T-cell (primary cell): ENCODE measurements around the gene SUGCT. TPM values are rescaled to one million over a fixed set of nuclear protein-coding genes. Genes with fewer than 3 reads are reported as not detected.
"Not testable (repeated sequence)": the region's sequence is repeated elsewhere in the genome, so short reads cannot be mapped to it uniquely, and the experiment has no call there.

Experiments used
- ATAC-seq, 4 experiments: fragments of 200-7000 bp in 3 of 4; fragments of 150-1000 bp in 1 of 4; cut with Tn5 transposase; replicated peaks in 1 of 4; 1 replicate in 3 of 4; 2 replicates in 1 of 4; pipeline ENCODE4 v1.10.0; 2021; ENCODE audit warnings: moderate library complexity in 3 of 4, mild to moderate bottlenecking in 2 of 4, moderate number of reproducible peaks in 1 of 4
- CTCF ChIA-PET, 2 donors: fragments of 300-600 bp; sonication (Branson Sonifier 250); formaldehyde crosslinking; loops; one replicate each; lab custom pipeline; 2022; ENCODE audit warnings: antibody characterized with exemption in 2 of 2; lab: Charles Lee
- POLR2A ChIA-PET, 2 donors: fragments of 300-600 bp; sonication (Branson Sonifier 250); formaldehyde crosslinking; loops; one replicate each; lab custom pipeline; 2022; ENCODE audit warnings: antibody characterized with exemption in 2 of 2; lab: Charles Lee
- DNase-seq, 35 experiments: peaks; one replicate each; pipeline versions ENCODE4 v3.0.0 to v3.0.0-alpha.2; 2013 to 2023
- H3K27ac ChIP-seq: one replicate; pipeline ENCODE4 v1.5.1; 2013; ENCODE audit warnings: low read length
- H3K27me3 ChIP-seq, 2 experiments: replicated peaks in 1 of 2; 1 replicate in 1 of 2; 2 replicates in 1 of 2; pipeline versions ENCODE4 v1.6.1 to v1.7.0; 2013; ENCODE audit warnings: low read length in 1 of 2, mixed read lengths in 1 of 2; ENCODE audit not compliant: control insufficient read depth in 2 of 2, insufficient read depth in 2 of 2; ENCODE audit errors: extremely low read depth in 1 of 2
- H3K36me3 ChIP-seq, 2 donors: 1 replicate in 1 of 2; 2 replicates in 1 of 2; pipeline versions ENCODE4 v1.6.1 to v1.7.0; 2013; ENCODE audit warnings: low read length in 1 of 2; ENCODE audit not compliant: control insufficient read depth in 2 of 2, insufficient read depth in 1 of 2; ENCODE audit errors: extremely low read depth in 1 of 2
- H3K4me1 ChIP-seq, 2 experiments: 1 replicate in 1 of 2; 2 replicates in 1 of 2; pipeline versions ENCODE4 v1.6.1 to v1.7.0; 2013; ENCODE audit warnings: low read length in 2 of 2, mixed read lengths in 1 of 2; ENCODE audit not compliant: insufficient read depth in 2 of 2, control insufficient read depth in 1 of 2; ENCODE audit errors: extremely low read depth in 1 of 2
- H3K4me3 ChIP-seq, 2 donors: 1 replicate in 1 of 2; 2 replicates in 1 of 2; pipeline versions ENCODE4 v1.5.1 to v1.7.0; 2013; ENCODE audit warnings: mild to moderate bottlenecking in 2 of 2, low read length in 1 of 2, moderate library complexity in 1 of 2; ENCODE audit not compliant: control insufficient read depth in 1 of 2; ENCODE audit errors: extremely low read depth in 1 of 2
- H3K9me3 ChIP-seq: 2 replicates; pipeline ENCODE4 v1.7.0; 2013
- H3K27ac Mint-ChIP-seq, 2 donors: one replicate each; pipeline ENCODE4 v1.8.0; 2020 to 2021; ENCODE audit warnings: mild to moderate bottlenecking in 2 of 2, mixed read lengths in 2 of 2
- H3K27me3 Mint-ChIP-seq, 2 donors: one replicate each; pipeline ENCODE4 v1.8.0; 2021 to 2022; ENCODE audit warnings: mixed read lengths in 2 of 2
- H3K36me3 Mint-ChIP-seq: one replicate; pipeline ENCODE4 v1.8.0; 2021; ENCODE audit warnings: mixed read lengths
- H3K4me1 Mint-ChIP-seq, 3 donors: one replicate each; pipeline ENCODE4 v1.8.0; 2020 to 2022; ENCODE audit warnings: mixed read lengths in 3 of 3, mild to moderate bottlenecking in 1 of 3
- H3K4me3 Mint-ChIP-seq, 3 donors: one replicate each; pipeline ENCODE4 v1.8.0; 2020 to 2022; ENCODE audit warnings: mild to moderate bottlenecking in 3 of 3, mixed read lengths in 3 of 3, moderate library complexity in 3 of 3
- H3K9me3 Mint-ChIP-seq, 3 donors: one replicate each; pipeline ENCODE4 v1.8.0; 2020 to 2022; ENCODE audit warnings: mixed read lengths in 3 of 3
- WGBS: methylation state at CpG from one replicate; pipeline ENCODE4 v1.1.5; 2013; ENCODE audit warnings: missing lambda C conversion rate; ENCODE audit not compliant: insufficient coverage; 5-methylcytosine and 5-hydroxymethylcytosine counted together
- total RNA-seq, 35 experiments: library from RNA in 6 of 35; stranded (reverse) in 6 of 35; fragments of 120-200 nt in 1 of 35; gene quantifications; one replicate each; pipeline versions ENCODE4 v1.2.1 to v1.2.4 and lab custom pipeline; 2013 to 2026

The SUGCT gene
- total RNA-seq, 5 donors from 2014 or later (not counting 1 experiment from before 2014, with no cell fraction given) = 1.3 to 3.1 (median 2.3) TPM

DNA sequence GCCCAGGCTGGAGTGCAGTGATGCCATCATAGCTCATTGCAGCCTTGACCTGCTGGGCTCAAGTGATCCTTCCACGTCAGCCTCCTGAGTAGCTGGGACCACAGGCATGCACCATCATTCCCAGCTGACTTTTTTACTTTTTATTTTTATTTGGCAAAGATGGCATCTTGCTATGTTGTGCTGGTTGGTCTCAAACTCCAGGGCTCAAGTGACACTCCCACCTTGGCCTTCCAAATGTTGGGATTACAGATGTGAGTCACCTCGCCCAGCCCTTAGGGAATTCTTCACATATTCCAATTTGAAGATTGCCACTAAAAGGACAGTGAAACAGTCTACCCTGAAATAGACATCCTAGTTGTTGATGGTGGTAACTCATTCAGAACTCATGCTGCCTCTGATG lies 27.7 kb downstream of the SUGCT start:
- no peak overlapping the region for H3K27ac Mint-ChIP-seq
- no peaks in the 10 kb centered on the region for H3K36me3 ChIP-seq
- no peaks in the 10 kb centered on the region for H3K9me3 Mint-ChIP-seq
- H3K36me3 Mint-ChIP-seq = no peaks in the 10 kb centered on the region
- H3K4me3 Mint-ChIP-seq = no peak overlapping the region
- no peaks in the 10 kb centered on the region for H3K4me1 Mint-ChIP-seq
- H3K27me3 ChIP-seq = peaks cover 0 to 3% of the 10 kb centered on the region in 2 experiments
- H3K27ac ChIP-seq = no peak overlapping the region
- H3K4me3 ChIP-seq = no peak overlapping the region
- no peak for ATAC-seq
- ChIA-PET POLR2A (no interaction called here), CTCF (interaction anchor here in 1 of 2 donors (0.5 kb wide), 1 partner anchor 506 kb away, joined by 3 read pairs; no protein-coding TSS in a partner anchor)
- no peak for DNase-seq
- no CpG with 5 or more reads among the region's 2 CpGs for WGBS
- H3K4me1 ChIP-seq = no peaks in the 10 kb centered on the region
- H3K27me3 Mint-ChIP-seq = peaks cover 0 to 4% of the 10 kb centered on the region in 2 donors
- H3K9me3 ChIP-seq = no peaks in the 10 kb centered on the region

DNA sequence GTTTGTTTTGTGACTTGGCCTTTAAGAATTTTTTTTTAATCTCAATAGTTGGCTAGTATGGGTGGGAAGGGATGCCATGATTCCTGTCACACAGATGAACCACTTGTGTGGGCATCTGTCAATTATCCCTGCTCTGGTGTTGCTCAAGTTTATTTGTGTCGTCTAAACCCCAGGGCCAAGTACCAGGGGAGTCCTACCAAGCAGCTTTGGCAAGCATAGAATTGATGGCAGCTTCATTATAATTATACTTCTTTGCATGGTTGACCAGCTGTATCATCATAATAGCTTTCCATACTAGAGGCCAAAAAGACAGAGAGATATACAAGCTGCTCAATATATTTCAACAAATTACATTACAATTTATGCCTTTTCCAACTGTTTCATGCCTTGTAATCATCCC lies 30.4 kb downstream of the SUGCT start:
- CTCF ChIA-PET = no interaction called here
- Histone ChIP-seq H3K4me1 (no peaks in the 10 kb centered on the region), H3K4me3 (no peak overlapping the region), H3K9me3 (no peaks in the 10 kb centered on the region), H3K27ac (no peak overlapping the region), H3K27me3 (peaks cover 0 to 3% of the 10 kb centered on the region in 2 experiments), H3K36me3 (no peaks in the 10 kb centered on the region)
- Mint-ChIP-seq H3K4me3 (no peak overlapping the region), H3K9me3 (no peaks in the 10 kb centered on the region), H3K27me3 (peaks cover 0 to 6% of the 10 kb centered on the region in 2 donors), H3K4me1 (no peaks in the 10 kb centered on the region), H3K27ac (no peak overlapping the region), H3K36me3 (no peaks in the 10 kb centered on the region)
- POLR2A ChIA-PET = no interaction called here
- 67% methylated on average over 1 of the region's 1 CpG for WGBS
- DNase-seq (no peak), ATAC-seq (no peak)

DNA sequence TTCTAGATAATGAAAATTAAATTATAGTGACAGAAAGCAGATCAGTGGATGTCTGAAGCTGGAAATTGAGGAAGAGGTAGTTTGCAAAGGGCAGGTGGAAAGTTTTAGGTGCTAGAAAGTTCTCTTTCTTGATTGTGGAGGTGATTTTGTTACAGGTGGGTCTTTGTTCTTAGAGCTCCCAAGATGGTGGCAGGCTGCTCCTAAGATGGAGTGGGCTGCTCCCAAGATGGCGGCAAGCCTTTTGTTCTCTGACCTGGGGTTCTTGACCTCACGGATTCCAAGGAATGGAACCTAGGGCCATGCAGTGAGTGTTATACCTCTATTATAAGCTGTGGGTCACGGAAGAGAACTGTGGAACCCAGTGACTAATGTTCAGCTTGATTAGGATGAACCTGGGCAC lies 32.5 kb downstream of the SUGCT start:
- Mint-ChIP-seq H3K36me3 (no peaks in the 10 kb centered on the region), H3K27me3 (peaks cover 9 to 10% of the 10 kb centered on the region in 2 donors), H3K9me3 (no peaks in the 10 kb centered on the region), H3K4me3 (no peak overlapping the region), H3K27ac (no peak overlapping the region), H3K4me1 (no peaks in the 10 kb centered on the region)
- CTCF ChIA-PET = no interaction called here
- DNase-seq = no peak
- no peaks in the 10 kb centered on the region for H3K4me1 ChIP-seq
- no peak overlapping the region for H3K27ac ChIP-seq
- WGBS = 92% methylated on average over 3 of the region's 3 CpGs
- H3K4me3 ChIP-seq = no peak overlapping the region
- POLR2A ChIA-PET = no interaction called here
- peaks cover 0 to 3% of the 10 kb centered on the region in 2 experiments for H3K27me3 ChIP-seq
- H3K36me3 ChIP-seq = no peaks in the 10 kb centered on the region
- no peaks in the 10 kb centered on the region for H3K9me3 ChIP-seq
- ATAC-seq = no peak

DNA sequence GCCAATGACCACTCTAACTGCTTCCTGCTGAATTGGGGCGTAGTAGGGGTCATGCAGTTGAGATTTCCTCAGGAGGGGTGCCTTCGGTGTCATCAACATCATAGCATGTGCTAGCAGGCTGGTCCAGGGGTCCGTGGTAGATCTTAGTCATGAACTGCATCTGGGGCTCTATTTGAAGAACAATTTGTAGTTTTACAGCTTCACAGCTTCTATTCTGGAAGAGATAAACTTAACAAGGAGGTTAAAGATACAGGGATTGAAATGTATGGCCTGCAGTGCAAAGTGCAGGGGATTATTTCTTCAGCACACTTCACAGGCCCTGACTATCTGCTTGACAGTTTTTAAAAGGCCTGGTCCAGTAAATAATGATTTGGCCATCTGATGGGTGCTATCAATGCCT lies 33.5 kb downstream of the SUGCT start:
- H3K4me3 ChIP-seq, H3K27ac Mint-ChIP-seq, CTCF ChIA-PET, POLR2A ChIA-PET, H3K27ac ChIP-seq, H3K4me1 ChIP-seq, H3K4me1 Mint-ChIP-seq, H3K27me3 ChIP-seq, H3K9me3 ChIP-seq, ATAC-seq, DNase-seq, H3K4me3 Mint-ChIP-seq, H3K36me3 Mint-ChIP-seq, H3K36me3 ChIP-seq, H3K9me3 Mint-ChIP-seq: not testable (repeated sequence)
- H3K27me3 Mint-ChIP-seq = peaks cover 9 to 12% of the 10 kb centered on the region in 2 donors
- WGBS = no CpG with 5 or more reads among the region's 3 CpGs

DNA sequence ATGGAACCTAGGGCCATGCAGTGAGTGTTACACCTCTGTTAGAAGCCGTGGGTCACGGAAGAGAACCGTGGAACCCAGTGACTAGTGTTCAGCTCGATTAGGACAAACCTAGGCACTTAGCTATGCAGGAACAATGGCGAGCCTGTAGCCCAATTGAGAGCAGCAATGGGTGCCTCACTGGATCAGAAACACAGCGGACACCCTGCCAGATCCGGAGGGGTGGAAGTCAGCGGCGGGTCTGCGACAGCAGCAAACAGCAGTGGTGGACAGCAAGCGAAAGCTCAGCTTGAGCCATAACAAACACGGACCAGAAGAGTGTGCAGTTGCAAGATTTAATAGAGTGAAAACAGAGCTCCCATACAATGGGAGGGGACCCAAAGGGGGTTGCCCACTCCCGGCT lies 38.3 kb downstream of the SUGCT start:
- H3K27me3 Mint-ChIP-seq, H3K27ac ChIP-seq, H3K4me1 ChIP-seq, H3K4me3 Mint-ChIP-seq, ATAC-seq, DNase-seq, CTCF ChIA-PET, H3K36me3 Mint-ChIP-seq, H3K9me3 ChIP-seq, H3K36me3 ChIP-seq, H3K27me3 ChIP-seq, H3K27ac Mint-ChIP-seq, H3K4me1 Mint-ChIP-seq, POLR2A ChIA-PET, H3K9me3 Mint-ChIP-seq, H3K4me3 ChIP-seq: not testable (repeated sequence)
- WGBS = 86% methylated on average over 8 of the region's 13 CpGs

DNA sequence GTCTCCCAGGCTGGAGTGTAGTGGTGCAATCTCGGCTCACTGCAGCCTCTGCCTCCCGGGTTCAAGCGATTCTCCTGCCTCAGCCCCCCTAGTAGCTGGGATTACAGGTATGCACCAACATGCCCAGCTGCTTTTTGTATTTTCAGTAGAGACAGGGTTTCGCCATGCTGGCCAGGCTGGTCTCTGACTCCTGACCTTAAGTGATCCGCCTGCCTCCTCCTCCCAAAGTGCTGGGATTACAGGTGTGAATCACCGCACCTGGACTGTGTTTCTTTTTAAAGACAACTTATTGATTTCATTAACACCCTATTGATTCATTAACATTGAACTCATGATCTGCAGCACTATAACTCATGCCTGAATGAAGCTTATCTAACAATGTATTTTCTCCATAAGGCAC lies 40.5 kb downstream of the SUGCT start:
- H3K36me3 ChIP-seq, H3K36me3 Mint-ChIP-seq, H3K27me3 ChIP-seq, DNase-seq, H3K27me3 Mint-ChIP-seq, H3K4me1 ChIP-seq, H3K4me1 Mint-ChIP-seq, H3K27ac ChIP-seq, H3K9me3 ChIP-seq, H3K4me3 ChIP-seq, H3K9me3 Mint-ChIP-seq, H3K4me3 Mint-ChIP-seq, H3K27ac Mint-ChIP-seq, POLR2A ChIA-PET, ATAC-seq: not testable (repeated sequence)
- CTCF ChIA-PET = interaction anchor here in 1 of 2 donors (0.7 kb wide), 1 partner anchor 147 kb away, joined by 4 read pairs; no protein-coding TSS in a partner anchor
- 86% methylated on average over 5 of the region's 6 CpGs for WGBS
